A549 (cell line): ENCODE measurements around the gene ZC3H13. TPM values are rescaled to one million over a fixed set of nuclear protein-coding genes. Genes with fewer than 3 reads are reported as not detected.

ENCODE experiments used
- ATAC-seq, 2 experiments: fragments of 200-7000 bp in 1 of 2; fragments of >200 bp in 1 of 2; cut with Nextera tagmentation in 1 of 2; cut with Tn5 transposase in 1 of 2; 3 replicates each; pipeline versions ENCODE4 v1.8.0 to v1.9.1; 2018 to 2020; ENCODE audit warnings: mild to moderate bottlenecking in 1 of 2, moderate library complexity in 1 of 2
- CTCF ChIA-PET: fragments of 300-600 bp; sonication (Branson Sonifier 250); formaldehyde crosslinking; extraction: SDS; loops from one replicate; lab custom pipeline; 2021; ENCODE audit warnings: antibody characterized with exemption, inconsistent platforms; lab: Yijun Ruan, JAX
- POLR2A ChIA-PET: fragments of 350-600 bp; formaldehyde crosslinking; extraction: SDS; loops from one replicate; lab custom pipeline; 2021; ENCODE audit warnings: antibody characterized with exemption, inconsistent platforms; lab: Yijun Ruan, JAX
- DNase-seq, 2 experiments: peaks; one replicate each; pipeline versions ENCODE4 v3.0.0 to v3.0.0-alpha.2; 2011 to 2016; ENCODE audit warnings: low read depth in 1 of 2, low spot score in 1 of 2
- FAIRE-seq: peaks from 2 replicates; lab custom pipeline; 2011; peaks lifted over from hg19 to GRCh38; lab: Jason Lieb, UNC
- H3K27ac ChIP-seq, 2 experiments: fragments of >200 bp; sonication (Bioruptor Twin); formaldehyde crosslinking; 3 replicates each; pipeline ENCODE4 v1.5.1; 2016 to 2017
- H3K4me1 ChIP-seq: fragments of >200 bp; sonication (Bioruptor Twin); formaldehyde crosslinking; 3 replicates; pipeline ENCODE4 v1.6.1; 2016
- H3K4me2 ChIP-seq: fragments of >200 bp; sonication (Bioruptor Twin); formaldehyde crosslinking; 3 replicates; pipeline ENCODE4 v1.6.1; 2016
- H3K4me3 ChIP-seq: fragments of >200 bp; sonication (Bioruptor Twin); formaldehyde crosslinking; 3 replicates; pipeline ENCODE4 v1.5.1; 2016
- H3K9me3 ChIP-seq: fragments of >200 bp; sonication (Bioruptor Twin); formaldehyde crosslinking; 3 replicates; pipeline ENCODE4 v1.6.1; 2016
- ATOH8 ChIP-seq: fragments of 250-450 bp; sonication (Bioruptor Pico); IDR thresholded peaks from 2 replicates; pipeline ENCODE4 v1.5.0; 2020; ENCODE audit warnings: low read depth, mild to moderate bottlenecking, moderate library complexity
- BHLHE40 ChIP-seq: IDR thresholded peaks from 2 replicates; pipeline ENCODE4 v1.6.1; 2012; ENCODE audit warnings: low read depth, low read length, inconsistent platforms
- CEBPB ChIP-seq, 2 experiments: fragments of >200 bp in 1 of 2; sonication (Bioruptor Twin) in 1 of 2; formaldehyde crosslinking in 1 of 2; IDR thresholded peaks; 2 replicates each; pipeline ENCODE4 v1.6.1; 2012 to 2016
- CHD2 ChIP-seq: fragments of 150-350 bp; IDR thresholded peaks from 2 replicates; pipeline ENCODE4 v1.6.1; 2014; ENCODE audit warnings: low read length; ENCODE audit not compliant: partially characterized antibody
- CHD4 ChIP-seq: fragments of 200-600 bp; sonication (generic); IDR thresholded peaks from 2 replicates; pipeline ENCODE4 v1.6.1; 2016; ENCODE audit warnings: antibody characterized with exemption, mild to moderate bottlenecking, borderline replicate concordance
- E2F6 ChIP-seq: IDR thresholded peaks from 2 replicates; pipeline ENCODE4 v1.6.1; 2012; ENCODE audit warnings: low read depth, borderline replicate concordance
- EHMT2 ChIP-seq: fragments of 200-600 bp; sonication (generic); IDR thresholded peaks from 2 replicates; pipeline ENCODE4 v1.6.1; 2016; ENCODE audit warnings: antibody characterized with exemption, low read depth, mild to moderate bottlenecking, moderate library complexity
- EP300 ChIP-seq, 2 experiments: fragments of >200 bp; sonication (Bioruptor Twin); formaldehyde crosslinking; IDR thresholded peaks; 2 replicates in 1 of 2; 3 replicates in 1 of 2; pipeline ENCODE4 v1.6.1; 2016 to 2017
- FOXS1 ChIP-seq: fragments of 250-450 bp; sonication (Bioruptor Pico); IDR thresholded peaks from 2 replicates; pipeline ENCODE4 v1.5.0; 2020; ENCODE audit warnings: mild to moderate bottlenecking, moderate library complexity
- HDAC2 ChIP-seq: fragments of 200-600 bp; sonication (generic); IDR thresholded peaks from 2 replicates; pipeline ENCODE4 v1.6.1; 2016
- HEYL ChIP-seq: fragments of 250-450 bp; sonication (Bioruptor Pico); IDR thresholded peaks from 2 replicates; pipeline ENCODE4 v1.8.0; 2021; ENCODE audit warnings: mild to moderate bottlenecking, moderate library complexity
- HOXA7 ChIP-seq: fragments of 250-450 bp; sonication (Bioruptor Pico); IDR thresholded peaks from 2 replicates; pipeline ENCODE4 v1.5.0; 2020; ENCODE audit warnings: mild to moderate bottlenecking, moderate library complexity
- HOXB13 ChIP-seq: fragments of 250-450 bp; sonication (Bioruptor Pico); IDR thresholded peaks from 2 replicates; pipeline ENCODE4 v1.5.0; 2020; ENCODE audit warnings: low read depth, mild to moderate bottlenecking, moderate library complexity
- HOXB5 ChIP-seq: fragments of 250-450 bp; sonication (Bioruptor Pico); IDR thresholded peaks from 2 replicates; pipeline ENCODE4 v1.5.0; 2020; ENCODE audit warnings: mild to moderate bottlenecking, moderate library complexity
- KDM5A ChIP-seq: fragments of 200-600 bp; sonication (generic); IDR thresholded peaks from 2 replicates; pipeline ENCODE4 v1.6.1; 2016; ENCODE audit warnings: antibody characterized with exemption, mild to moderate bottlenecking
- MAFK ChIP-seq: fragments of 450-650 bp; IDR thresholded peaks from 2 replicates; pipeline ENCODE4 v1.6.1; 2014; ENCODE audit not compliant: partially characterized antibody
- MAX ChIP-seq: IDR thresholded peaks from 2 replicates; pipeline ENCODE4 v1.6.1; 2012
- NFE2L2 ChIP-seq: fragments of 150-350 bp; conservative IDR thresholded peaks from 2 replicates; pipeline ENCODE4 v1.6.1; 2014; ENCODE audit warnings: low read length
- NPAS2 ChIP-seq: fragments of 250-450 bp; sonication (Bioruptor Pico); IDR thresholded peaks from 2 replicates; pipeline ENCODE4 v1.8.0; 2022; ENCODE audit warnings: mild to moderate bottlenecking, moderate library complexity, borderline replicate concordance
- NR3C1 ChIP-seq: fragments of >200 bp; sonication (Bioruptor Twin); formaldehyde crosslinking; IDR thresholded peaks from 3 replicates; pipeline ENCODE4 v1.6.1; 2017
- PBX3 ChIP-seq: IDR thresholded peaks from 2 replicates; pipeline ENCODE4 v1.6.1; 2012
- PHF8 ChIP-seq: fragments of 200-600 bp; sonication (generic); IDR thresholded peaks from 2 replicates; pipeline ENCODE4 v1.6.1; 2016; ENCODE audit warnings: low read depth, mild to moderate bottlenecking, antibody characterized with exemption, moderate library complexity, borderline replicate concordance
- POLR2AphosphoS2 ChIP-seq: conservative IDR thresholded peaks from 2 replicates; pipeline ENCODE4 v1.6.1; 2012; ENCODE audit warnings: low read length, improper control_type of control experiment, inconsistent platforms
- RNF2 ChIP-seq: fragments of 200-600 bp; sonication (generic); IDR thresholded peaks from 2 replicates; pipeline ENCODE4 v1.6.1; 2016; ENCODE audit warnings: low read depth, mild to moderate bottlenecking, antibody characterized with exemption, moderate library complexity, borderline replicate concordance
- SMC3 ChIP-seq: fragments of >200 bp; sonication (Bioruptor Twin); formaldehyde crosslinking; IDR thresholded peaks from 3 replicates; pipeline ENCODE4 v1.6.1; 2018; ENCODE audit warnings: inconsistent platforms
- SREBF2 ChIP-seq: fragments of 450-650 bp; IDR thresholded peaks from 2 replicates; pipeline ENCODE4 v1.6.1; 2014; ENCODE audit warnings: mild to moderate bottlenecking, moderate library complexity
- TFCP2L1 ChIP-seq: fragments of 250-450 bp; sonication (Bioruptor Pico); IDR thresholded peaks from 2 replicates; pipeline ENCODE4 v1.5.0; 2021; ENCODE audit warnings: mild to moderate bottlenecking
- TP53 ChIP-seq: fragments of 250-450 bp; sonication (Bioruptor Pico); IDR thresholded peaks from 2 replicates; pipeline ENCODE4 v1.5.0; 2021; ENCODE audit warnings: mild to moderate bottlenecking, moderate library complexity
- ZC3H11A ChIP-seq: fragments of 450-650 bp; IDR thresholded peaks from 2 replicates; pipeline ENCODE4 v1.6.1; 2014; ENCODE audit warnings: antibody characterized with exemption, mild to moderate bottlenecking
- ZSCAN20 ChIP-seq: fragments of 250-450 bp; sonication (Bioruptor Pico); IDR thresholded peaks from 2 replicates; pipeline ENCODE4 v1.8.0; 2022; ENCODE audit warnings: mild to moderate bottlenecking, moderate library complexity
- WGBS: methylation state at CpG from one replicate; pipeline ENCODE4 v1.1.6; 2017; ENCODE audit errors: missing lambda C conversion rate; 5-methylcytosine and 5-hydroxymethylcytosine counted together
- polyA plus RNA-seq, 4 experiments: library from polyadenylated mRNA; depleted of rRNA in 3 of 4; stranded (reverse); fragments of >200 nt; fragmentation: RNase III in 1 of 4; extraction: RNeasy Plus Mini Kit Qiagen cat#74134 plus additional on column Dnase treatment in 1 of 4; gene quantifications; 2 replicates in 3 of 4; 3 replicates in 1 of 4; pipeline ENCODE4 v1.2.3, GENCODE V29; 2011 to 2017

ZC3H13 gene
- polyA plus RNA-seq, 2 of the 4 experiments (the other 2 are of a cell fraction): 9.5 to 17.5 TPM

GRCh38 chr13:46051968-46052318 is 603 bp downstream of the ZC3H13 start:
- H3K27ac ChIP-seq: peak overlapping the region; percentile 77 to 92
- 6% methylated on average over 7 of the region's 7 CpGs for WGBS
- ATAC-seq (peak; percentile 18 to 28; a peak in 3 of 6 replicates), DNase-seq (no peak), FAIRE-seq (no peak)
- peaks cover 18% of the 10 kb centered on the region; the same call in 1 of the 3 replicates for H3K4me1 ChIP-seq
- TF ChIP-seq TP53 (CRISPR knock-in tag): no peak
- no peak for TF ChIP-seq NPAS2 (CRISPR knock-in tag)
- TF ChIP-seq EP300 (IDR thresholded peaks at IDR 0.05): no peak
- no peak for TF ChIP-seq EHMT2
- TF ChIP-seq HOXA7: no peak
- TF ChIP-seq ZC3H11A: no peak
- TF ChIP-seq SREBF2: no peak
- TF ChIP-seq MAX: no peak
- TF ChIP-seq TFCP2L1 (CRISPR knock-in tag): no peak
- no peak for TF ChIP-seq MAFK
- no peak for TF ChIP-seq BHLHE40
- TF ChIP-seq PBX3: no peak
- no peak for TF ChIP-seq RNF2
- POLR2A ChIA-PET: interaction anchor here (0.8 to 1.8 kb wide), 4 partner anchors 10 to 202 kb away, joined by 3 to 5 read pairs (median 4); no protein-coding TSS in a partner anchor
- H3K4me2 ChIP-seq: peak overlapping the region; percentile 89
- H3K9me3 ChIP-seq: no peaks in the 10 kb centered on the region
- CTCF ChIA-PET: no interaction called here
- H3K4me3 ChIP-seq: peak overlapping the region; percentile 94

- H3K4me1 ChIP-seq: peaks cover 18% of the 10 kb centered on the region; the same call in 1 of the 3 replicates
- no peak for DNase-seq
- H3K27ac ChIP-seq: no peak overlapping the region
- no peak for ATAC-seq
- peak overlapping the region; percentile 89 for H3K4me2 ChIP-seq
- H3K9me3 ChIP-seq: no peaks in the 10 kb centered on the region
- H3K4me3 ChIP-seq: peak overlapping the region; percentile 94; the same call in 1 of the 3 replicates
- ChIA-PET POLR2A (no interaction called here), CTCF (no interaction called here)
- FAIRE-seq: no peak
- TF ChIP-seq CHD4 (no peak), HDAC2 (no peak), FOXS1 (CRISPR knock-in tag) (no peak), SMC3 (no peak), MAX (no peak), ZC3H11A (no peak), RNF2 (no peak), EHMT2 (no peak)
- TF ChIP-seq, all 56 proteins: peak for 0
Measured at GRCh38 chr13:46050771-46051170, 1.8 kb downstream of the ZC3H13 start.

- no peak overlapping the region for H3K27ac ChIP-seq
- POLR2A ChIA-PET: no interaction called here
- H3K4me3 ChIP-seq: no peak overlapping the region
- ATAC-seq (no peak), DNase-seq (no peak), FAIRE-seq (no peak)
- CTCF ChIA-PET: no interaction called here
- H3K9me3 ChIP-seq: no peaks in the 10 kb centered on the region
- 79% methylated on average over 2 of the region's 2 CpGs for WGBS
- H3K4me1 ChIP-seq: peaks cover 4% of the 10 kb centered on the region; the same call in 1 of the 3 replicates
- TF ChIP-seq NFE2L2: no peak
- TF ChIP-seq NR3C1: no peak
- TF ChIP-seq CHD4: no peak
- TF ChIP-seq HEYL (CRISPR knock-in tag): no peak
- TF ChIP-seq CEBPB (IDR thresholded peaks at IDR 0.05): no peak
- no peak for TF ChIP-seq E2F6
- TF ChIP-seq HOXB13 (CRISPR knock-in tag): no peak
- TF ChIP-seq HOXB5 (CRISPR knock-in tag): no peak
- TF ChIP-seq EHMT2: no peak
- no peak for TF ChIP-seq ATOH8 (CRISPR knock-in tag)
- no peak for TF ChIP-seq SMC3
- no peak for TF ChIP-seq ZSCAN20 (CRISPR knock-in tag)
- no peak for TF ChIP-seq POLR2AphosphoS2
- TF ChIP-seq KDM5A: no peak
- no peak for TF ChIP-seq EP300 (IDR thresholded peaks at IDR 0.05)
- no peak for TF ChIP-seq PHF8
- TF ChIP-seq CHD2: no peak
- H3K4me2 ChIP-seq: no peak overlapping the region
Measured at GRCh38 chr13:46045424-46045823, 7.1 kb downstream of the ZC3H13 start.
